ENCODE results near the gene SPTBN4. TPM values are rescaled to one million over a fixed set of nuclear protein-coding genes. Genes with fewer than 3 reads are reported as not detected.

SPTBN4 gene
- total RNA-seq, 1 donor from 2014 or later: 0.43 TPM

GRCh38 chr19:40607311-40608239 is 140.8 kb downstream of the SPTBN4 start:
- peaks cover 11 to 34% of the 10 kb centered on the region in 2 donors for H3K4me1 ChIP-seq
- DNase-seq (ENCODE audit: low spot score in 2 of 2): no peak
- TF ChIP-seq CTCF (IDR thresholded peaks at IDR 0.05): no peak
- H3K9me3 ChIP-seq: no peaks in the 10 kb centered on the region
- no peak overlapping the region for H3K4me3 ChIP-seq
- no peaks in the 10 kb centered on the region for H3K27me3 ChIP-seq
- peak overlapping the region in 1 of 2 donors; percentile 29 for H3K27ac ChIP-seq
- H3K36me3 ChIP-seq: peaks cover 5 to 8% of the 10 kb centered on the region in 2 donors
- intact Hi-C loops (cut with DNase I): loop anchor here (10.0 kb wide), 1 partner anchor 323 kb away; the partner anchor contains the start of gene AKT2

- DNase-seq (ENCODE audit: low spot score in 2 of 2): no peak
- no peaks in the 10 kb centered on the region for H3K27me3 ChIP-seq
- peaks cover 8 to 11% of the 10 kb centered on the region in 2 donors for H3K36me3 ChIP-seq
- peaks cover 7 to 28% of the 10 kb centered on the region in 2 donors for H3K4me1 ChIP-seq
- H3K27ac ChIP-seq: peak overlapping the region in 1 of 2 donors; percentile 29
- no peaks in the 10 kb centered on the region for H3K9me3 ChIP-seq
- H3K4me3 ChIP-seq: no peak overlapping the region
- TF ChIP-seq CTCF (IDR thresholded peaks at IDR 0.05): no peak
- intact Hi-C loops (cut with DNase I): loop anchor here (10.0 kb wide), 1 partner anchor 323 kb away; the partner anchor contains the start of gene AKT2
Observed at GRCh38 chr19:40608240-40608621, 141.4 kb downstream of the SPTBN4 start.

- peaks cover 11 to 16% of the 10 kb centered on the region in 2 donors for H3K36me3 ChIP-seq
- H3K27me3 ChIP-seq: no peaks in the 10 kb centered on the region
- TF ChIP-seq CTCF (IDR thresholded peaks at IDR 0.05): no peak
- no peak for DNase-seq (ENCODE audit: low spot score in 2 of 2)
- no peaks in the 10 kb centered on the region for H3K9me3 ChIP-seq
- intact Hi-C loops (cut with DNase I): loop anchor here (10.0 kb wide), 1 partner anchor 324 kb away; the partner anchor contains the start of gene AKT2
- H3K4me1 ChIP-seq: peaks cover 7 to 26% of the 10 kb centered on the region in 2 donors
- no peak overlapping the region for H3K27ac ChIP-seq
- no peak overlapping the region for H3K4me3 ChIP-seq
Observed at GRCh38 chr19:40608957-40609356, 142.2 kb downstream of the SPTBN4 start.

- Histone ChIP-seq H3K4me1 (peaks cover 3 to 19% of the 10 kb centered on the region in 2 donors), H3K36me3 (peaks cover 17 to 22% of the 10 kb centered on the region in 2 donors), H3K27ac (peak overlapping the region; percentile 42 to 79), H3K4me3 (peak overlapping the region; percentile 46 to 52), H3K9me3 (no peaks in the 10 kb centered on the region), H3K27me3 (no peaks in the 10 kb centered on the region)
- intact Hi-C loops (cut with DNase I): loop anchor here (10.0 kb wide), 1 partner anchor 325 kb away; the partner anchor contains the start of gene AKT2
- peak; percentile 44 to 95 for DNase-seq (ENCODE audit: low spot score in 2 of 2)
- no peak for TF ChIP-seq CTCF (IDR thresholded peaks at IDR 0.05)
Observed at GRCh38 chr19:40609561-40610395, 143.0 kb downstream of the SPTBN4 start.

GRCh38 chr19:40610396-40611064 is 143.7 kb downstream of the SPTBN4 start:
- H3K27ac ChIP-seq: peak overlapping the region; percentile 42 to 79
- H3K4me3 ChIP-seq: peak overlapping the region; percentile 46 to 52

More at GRCh38 chr19:40610396-40611064, 143.7 kb downstream of the SPTBN4 start:
- peaks cover 3 to 16% of the 10 kb centered on the region in 2 donors for H3K4me1 ChIP-seq
- H3K27me3 ChIP-seq: no peaks in the 10 kb centered on the region
- peaks cover 17 to 22% of the 10 kb centered on the region in 2 donors for H3K36me3 ChIP-seq
- H3K9me3 ChIP-seq: no peaks in the 10 kb centered on the region
- peak in 1 of 2 donors; percentile 87 for DNase-seq (ENCODE audit: low spot score in 2 of 2)
- TF ChIP-seq CTCF (IDR thresholded peaks at IDR 0.05): no peak
- intact Hi-C loops (cut with DNase I): no loop called here
